Hematopoietic multipotent progenitor cell (in vitro differentiated cells): Measurements from ENCODE around the gene DEPDC5. TPM values are rescaled to one million over a fixed set of nuclear protein-coding genes. Genes with fewer than 3 reads are reported as not detected.
"Not testable (repeated sequence)": the region's sequence is repeated elsewhere in the genome, so short reads cannot be mapped to it uniquely, and the experiment has no call there.

Experiments used
- DNase-seq, 3 donors: peaks; one replicate each; pipeline ENCODE4 v3.0.0-alpha.2; 2011 to 2015; ENCODE audit warnings: low read depth in 2 of 3, low spot score in 2 of 3
- total RNA-seq: library from RNA; depleted of rRNA; stranded (reverse); fragments of >200 nt; gene quantifications from one replicate; pipeline ENCODE4 v1.2.3, GENCODE V29; 2012

DEPDC5 gene
- total RNA-seq, 1 donor = 19.7 TPM

DNA sequence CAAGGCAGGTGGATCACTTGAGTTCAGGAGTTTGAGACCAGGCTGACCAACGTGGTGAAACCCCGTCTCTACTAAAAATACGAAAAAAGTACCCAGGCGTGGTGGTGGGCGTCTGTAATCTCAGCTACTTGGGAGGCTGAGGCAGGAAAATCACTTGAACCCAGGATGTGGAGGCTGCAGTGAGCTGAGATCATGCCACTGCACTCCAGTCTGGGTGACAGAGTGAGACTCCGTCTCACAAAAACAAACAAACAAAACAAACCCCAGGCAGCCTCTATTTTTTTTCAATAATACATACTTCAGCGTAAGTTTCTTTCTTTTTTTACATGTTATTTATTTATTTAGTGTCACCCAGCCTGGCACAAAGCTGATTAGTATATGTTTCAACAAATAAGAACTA is 60.1 kb downstream of the DEPDC5 start:
- DNase-seq = not testable (repeated sequence)

DNA sequence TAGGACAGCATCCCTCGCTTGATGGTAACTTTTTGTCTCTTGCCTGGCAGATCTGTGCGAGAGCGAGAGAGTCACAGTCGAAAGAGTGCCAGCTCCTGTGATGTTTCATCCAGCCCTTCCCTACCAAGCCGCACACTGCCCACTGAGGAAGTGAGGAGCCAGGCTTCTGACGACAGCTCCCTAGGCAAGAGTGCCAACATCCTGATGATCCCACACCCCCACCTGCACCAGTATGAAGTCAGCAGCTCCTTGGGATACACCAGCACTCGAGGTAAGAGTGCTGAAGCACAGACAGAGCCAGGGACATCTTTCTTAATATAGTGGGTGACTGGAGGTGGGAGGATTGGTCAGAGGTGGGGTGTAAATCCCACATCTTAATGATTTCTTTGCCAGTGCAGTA is 61.1 kb downstream of the DEPDC5 start:
- DNase-seq = no peak

DNA sequence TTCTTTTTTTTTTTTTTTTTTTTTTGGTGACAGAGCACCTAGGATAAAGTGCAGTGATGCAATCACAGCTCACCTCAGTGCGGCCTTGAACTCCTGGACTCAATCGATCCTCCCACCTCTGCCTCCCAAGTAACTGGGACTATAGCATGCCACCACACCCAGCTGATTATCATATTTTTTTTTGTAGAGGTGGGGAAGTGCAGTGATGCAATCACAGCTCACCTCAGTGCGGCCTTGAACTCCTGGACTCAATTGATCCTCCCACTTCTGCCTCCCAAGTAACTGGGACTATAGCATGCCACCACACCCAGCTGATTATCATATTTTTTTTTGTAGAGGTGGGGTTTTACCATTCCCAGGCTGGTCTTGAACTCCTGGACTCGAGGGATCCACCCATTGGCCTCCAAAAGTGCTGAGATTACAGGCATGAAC is 61.6 kb downstream of the DEPDC5 start:
- not testable (repeated sequence) for DNase-seq

DNA sequence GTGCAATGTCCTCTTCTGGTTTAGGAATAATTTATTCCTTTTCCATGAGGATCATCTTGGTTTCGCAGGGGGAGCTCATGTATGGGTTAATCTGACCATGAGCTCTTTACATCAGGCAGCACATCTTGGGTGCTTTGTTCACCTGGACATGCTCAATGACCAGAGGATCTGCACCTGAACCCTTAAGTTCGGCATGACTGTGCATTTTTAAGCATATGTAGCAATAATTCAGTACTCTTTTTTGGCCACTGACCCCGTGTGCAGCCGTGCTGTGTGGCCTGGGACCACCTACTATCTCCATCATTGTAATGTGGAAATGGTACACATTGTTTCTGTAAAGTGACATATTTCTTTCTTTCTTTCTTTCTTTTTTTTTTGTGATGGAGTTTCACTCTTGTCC is 62.9 kb downstream of the DEPDC5 start:
- DNase-seq = no peak

DNA sequence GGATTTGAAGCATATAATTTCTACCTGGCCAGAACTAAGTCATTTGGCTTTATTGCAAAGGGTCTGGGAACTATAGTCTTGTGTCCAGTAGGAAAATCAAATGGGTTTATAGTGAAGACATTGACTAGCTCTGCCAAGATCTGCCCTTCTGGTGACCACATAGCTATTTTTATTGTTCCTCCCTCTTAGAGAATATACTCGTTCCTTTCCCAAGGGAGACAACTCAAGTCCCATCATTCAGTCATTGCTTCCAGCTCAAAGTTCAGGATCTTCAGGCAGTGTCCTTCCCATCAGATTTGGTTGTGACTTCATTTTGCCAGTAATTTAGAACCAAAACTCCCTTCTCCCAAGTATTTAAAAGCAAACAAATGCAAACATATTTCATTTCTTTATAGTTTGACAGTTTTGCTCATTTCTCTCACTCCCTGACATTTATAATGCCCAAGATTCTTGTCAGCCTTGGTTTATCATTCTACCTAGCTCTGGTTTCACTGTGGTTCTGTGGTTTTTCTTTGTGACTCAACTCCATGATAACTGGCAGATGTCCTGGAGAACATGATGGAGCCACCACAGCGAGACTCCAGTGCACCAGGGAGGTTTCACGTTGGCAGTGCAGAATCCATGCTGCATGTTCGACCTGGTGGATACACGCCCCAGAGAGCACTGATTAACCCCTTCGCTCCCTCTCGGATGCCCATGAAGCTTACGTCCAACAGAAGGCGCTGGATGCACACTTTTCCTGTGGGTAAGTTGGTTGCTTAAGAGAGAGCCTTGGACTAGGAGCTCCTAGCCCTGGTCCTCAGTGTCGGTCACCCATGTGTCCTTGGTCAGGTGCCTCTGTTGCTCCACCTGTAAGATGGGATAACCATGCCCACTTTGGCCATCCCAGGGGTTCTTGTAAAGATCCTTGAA is 64.9 kb downstream of the DEPDC5 start:
- peak in 1 of 3 donors; percentile 13 for DNase-seq

- DNase-seq = no peak
Observed at GRCh38 chr22:31820655-31821054, 66.8 kb downstream of the DEPDC5 start.

DNA sequence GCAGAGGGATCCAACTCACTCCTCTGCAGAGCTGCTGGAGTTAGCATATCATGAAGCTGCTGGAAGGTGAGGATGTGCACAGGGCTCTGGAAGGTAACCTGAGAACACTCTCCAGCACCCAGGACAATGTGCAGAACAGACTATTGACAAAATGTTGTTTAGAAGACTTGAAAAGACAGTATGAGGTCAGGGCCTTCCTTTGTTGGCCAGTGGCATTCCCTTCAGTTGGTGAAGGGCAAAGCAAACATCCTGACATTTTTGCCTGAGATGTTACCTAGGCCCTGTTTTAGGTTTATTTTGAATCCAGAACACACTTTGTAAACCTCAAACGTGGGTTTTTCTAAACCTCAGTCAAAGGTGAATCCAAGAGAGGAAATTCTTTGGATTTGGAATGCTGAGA is 67.8 kb downstream of the DEPDC5 start:
- no peak for DNase-seq

GRCh38 chr22:31822523-31822922 is 68.7 kb downstream of the DEPDC5 start:
- DNase-seq = no peak

GRCh38 chr22:31825513-31825912 is 71.7 kb downstream of the DEPDC5 start:
- DNase-seq = no peak

GRCh38 chr22:31826443-31826842 is 72.6 kb downstream of the DEPDC5 start:
- no peak for DNase-seq

DNA sequence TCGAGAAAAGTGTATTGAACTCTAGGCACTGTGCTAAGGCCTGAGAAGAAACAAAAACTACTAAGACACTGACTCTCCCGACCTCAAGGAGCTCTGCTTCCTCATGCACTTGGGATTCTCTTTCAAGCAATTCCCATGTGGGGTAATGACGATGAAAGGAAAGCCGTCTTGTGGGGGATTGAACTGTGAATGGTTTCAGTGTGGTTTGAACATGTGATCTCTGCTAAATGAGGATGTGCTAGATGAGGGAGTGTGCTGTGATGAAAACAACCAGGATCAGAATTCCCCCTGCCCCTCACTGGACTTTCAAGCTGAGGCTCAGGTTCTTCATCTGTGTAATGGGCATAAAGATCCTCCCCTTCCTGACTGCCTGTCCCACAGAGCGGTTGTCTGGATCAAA is 74.9 kb downstream of the DEPDC5 start:
- no peak for DNase-seq

- DNase-seq = no peak
Observed at GRCh38 chr22:31829505-31829904, 75.7 kb downstream of the DEPDC5 start.

DNA sequence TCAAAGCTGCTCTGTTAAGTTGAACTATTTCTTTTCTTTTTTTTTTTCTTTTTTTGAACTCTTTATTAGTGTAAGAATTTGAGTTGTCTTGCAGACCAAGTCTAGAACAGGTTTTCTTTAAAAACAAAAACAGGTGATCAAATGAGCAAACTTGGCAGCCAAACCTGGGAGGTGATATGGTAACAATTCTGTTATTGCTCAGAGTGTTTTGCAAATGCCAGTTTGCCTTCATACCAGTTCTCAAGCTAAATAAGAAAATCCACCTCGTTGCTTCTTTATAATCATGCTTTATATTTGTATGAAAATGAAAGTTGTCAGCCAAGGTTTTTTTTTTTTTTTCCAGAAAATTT is 76.9 kb downstream of the DEPDC5 start:
- no peak for DNase-seq

GRCh38 chr22:31833930-31834329 is 80.1 kb downstream of the DEPDC5 start:
- DNase-seq = no peak

DNA sequence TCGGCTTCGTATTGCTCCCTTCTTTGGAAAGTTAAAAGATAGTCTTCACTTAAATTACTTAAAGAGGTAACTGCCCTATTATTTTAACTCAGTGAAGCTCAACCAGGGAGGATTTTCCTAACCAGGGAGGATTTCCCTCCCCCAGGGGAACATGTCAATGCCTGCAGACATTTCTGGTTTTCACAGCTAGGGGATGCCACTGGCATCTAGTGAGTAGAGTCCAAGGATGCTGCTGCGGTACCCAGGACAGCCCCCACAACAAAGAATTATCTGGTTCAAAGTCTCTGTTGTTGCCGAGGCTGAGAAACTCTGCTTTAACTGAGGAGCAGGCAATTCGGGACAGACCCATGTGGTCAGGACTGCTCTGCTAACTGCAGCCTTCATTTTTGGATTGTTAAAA is 82.2 kb downstream of the DEPDC5 start:
- DNase-seq = no peak

DNA sequence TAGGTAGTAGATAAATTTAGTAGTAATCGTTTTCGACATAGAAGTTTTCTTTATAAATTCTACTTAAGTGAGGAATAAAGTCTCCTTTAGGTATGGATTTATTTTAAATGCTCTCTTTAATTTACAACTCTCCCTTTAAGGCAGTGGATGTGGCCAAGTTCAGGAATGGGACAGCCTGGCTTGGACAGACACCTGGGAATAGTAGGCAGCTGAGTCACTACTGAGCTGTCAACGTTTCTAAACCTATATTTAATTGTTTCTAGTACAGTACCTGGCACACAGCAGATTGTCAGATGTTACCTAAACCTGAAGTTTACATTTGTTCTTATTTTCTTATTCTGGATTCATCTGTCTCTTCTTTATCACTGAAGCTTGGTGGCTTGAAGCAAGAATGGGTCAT is 85.1 kb downstream of the DEPDC5 start:
- no peak for DNase-seq

- DNase-seq = no peak
Observed at GRCh38 chr22:31839986-31840385, 86.2 kb downstream of the DEPDC5 start.

- DNase-seq = no peak
Observed at GRCh38 chr22:31840585-31840984, 86.8 kb downstream of the DEPDC5 start.

DNA sequence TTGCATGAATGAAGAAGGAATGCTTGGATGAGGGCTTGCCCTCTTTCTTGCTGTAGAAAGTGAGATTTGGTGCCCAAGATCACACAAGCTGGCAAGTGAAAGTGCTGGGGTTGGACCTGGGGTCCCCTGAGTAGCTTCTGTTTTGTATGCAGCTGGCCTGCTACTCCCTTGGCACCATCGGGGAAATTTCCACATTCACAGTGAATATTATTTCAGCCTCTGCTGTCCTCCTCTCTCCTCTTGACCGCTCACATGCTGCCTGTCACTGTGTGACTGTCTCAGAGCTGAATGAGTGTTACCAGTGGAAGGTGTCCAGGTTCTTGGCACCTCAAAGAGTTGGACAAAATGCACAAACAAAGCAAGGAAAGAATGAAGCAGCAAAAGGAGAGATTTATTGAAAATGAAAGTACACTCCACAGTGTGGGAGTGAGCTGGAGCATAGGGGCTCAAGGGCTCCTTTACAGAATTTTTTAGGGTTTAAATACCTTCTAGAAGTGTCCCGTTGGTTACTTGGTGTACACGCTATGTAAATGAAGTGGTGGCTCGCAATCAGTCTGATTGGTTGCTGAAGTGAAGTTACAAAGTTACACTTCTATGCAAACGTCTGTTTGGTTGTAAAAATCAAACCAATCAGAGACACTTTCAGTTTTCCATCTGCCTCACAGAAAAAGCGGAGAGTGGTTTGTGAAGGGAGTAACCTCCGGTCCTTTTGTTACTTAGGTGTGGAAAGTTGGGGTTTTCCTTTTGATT is 87.4 kb downstream of the DEPDC5 start:
- no peak for DNase-seq

GRCh38 chr22:31843526-31843925 is 89.7 kb downstream of the DEPDC5 start:
- no peak for DNase-seq

- no peak for DNase-seq
Observed at GRCh38 chr22:31844941-31845340, 91.1 kb downstream of the DEPDC5 start.
